B cell (primary cell): ENCODE results near the gene TMEM255B. TPM values are rescaled to one million over a fixed set of nuclear protein-coding genes. Genes with fewer than 3 reads are reported as not detected.
A peak's percentile ranks its signal among the peaks of the same experiment; 100 is the strongest.

Source experiments
- ATAC-seq: fragments of 200-7000 bp; cut with Tn5 transposase; one replicate; pipeline ENCODE4 v1.10.0; 2021; ENCODE audit warnings: low read depth, mild to moderate bottlenecking, moderate number of reproducible peaks, moderate library complexity
- CTCF ChIA-PET: fragments of 350-600 bp; sonication (Branson Sonifier 250); formaldehyde crosslinking; loops from one replicate; lab custom pipeline; 2021; ENCODE audit warnings: antibody characterized with exemption, inconsistent platforms; lab: Charles Lee
- POLR2A ChIA-PET: fragments of 350-600 bp; sonication (Branson Sonifier 250); formaldehyde crosslinking; loops from one replicate; lab custom pipeline; 2021; ENCODE audit warnings: antibody characterized with exemption; lab: Charles Lee
- DNase-seq: peaks from one replicate; pipeline ENCODE4 v3.0.0; 2013
- H2AFZ ChIP-seq: 2 replicates; pipeline ENCODE4 v1.6.1; 2012; ENCODE audit warnings: mild to moderate bottlenecking, low read depth, low read length; ENCODE audit not compliant: insufficient read depth, poor library complexity, severe bottlenecking
- H3K27ac ChIP-seq, 2 donors: 1 replicate in 1 of 2; 2 replicates in 1 of 2; pipeline ENCODE4 v1.5.1; 2012 to 2013; ENCODE audit warnings: low read length in 2 of 2, mild to moderate bottlenecking in 2 of 2, moderate library complexity in 1 of 2
- H3K27me3 ChIP-seq, 4 experiments: fragments of 200-600 bp in 1 of 4; sonication (generic) in 1 of 4; replicated peaks in 1 of 4; 1 replicate in 2 of 4; 2 replicates in 2 of 4; pipeline versions ENCODE4 v1.6.1 to v1.7.0; 2013 to 2016; ENCODE audit warnings: low read length in 3 of 4, mild to moderate bottlenecking in 2 of 4, mixed read lengths in 1 of 4, moderate library complexity in 1 of 4; ENCODE audit not compliant: insufficient read depth in 4 of 4, control insufficient read depth in 3 of 4; ENCODE audit errors: control extremely low read depth in 1 of 4
- H3K36me3 ChIP-seq, 2 experiments: replicated peaks in 1 of 2; 1 replicate in 1 of 2; 2 replicates in 1 of 2; pipeline versions ENCODE4 v1.6.1 to v1.7.1; 2013; ENCODE audit warnings: low read length in 1 of 2; ENCODE audit not compliant: insufficient read depth in 2 of 2, control insufficient read depth in 1 of 2; ENCODE audit errors: control extremely low read depth in 1 of 2, extremely low read depth in 1 of 2
- H3K4me1 ChIP-seq, 2 donors: fragments of 200-600 bp in 1 of 2; sonication (generic) in 1 of 2; 1 replicate in 1 of 2; 2 replicates in 1 of 2; pipeline versions ENCODE4 v1.5.1 to v1.6.1; 2013 to 2017; ENCODE audit warnings: low read length in 2 of 2; ENCODE audit not compliant: control insufficient read depth in 2 of 2, insufficient read depth in 2 of 2
- H3K4me2 ChIP-seq: replicated peaks from 2 replicates; pipeline ENCODE3; 2012; ENCODE audit warnings: mild to moderate bottlenecking, low read depth, low read length; ENCODE audit not compliant: poor library complexity, severe bottlenecking
- H3K4me3 ChIP-seq, 5 experiments: fragments of 200-600 bp in 1 of 5; sonication (generic) in 1 of 5; 1 replicate in 3 of 5; 2 replicates in 2 of 5; pipeline versions ENCODE4 v1.5.1 to v1.7.0; 2011 to 2016; ENCODE audit warnings: low read length in 4 of 5, mild to moderate bottlenecking in 4 of 5, low read depth in 2 of 5, control low read depth in 1 of 5, moderate library complexity in 1 of 5; ENCODE audit not compliant: insufficient read depth in 1 of 5; ENCODE audit errors: control extremely low read depth in 1 of 5, extremely low read depth in 1 of 5
- H3K79me2 ChIP-seq: fragments of 200-600 bp; sonication (generic); one replicate; pipeline ENCODE4 v1.6.0; 2016; ENCODE audit warnings: low read length; ENCODE audit not compliant: control insufficient read depth, insufficient read depth
- H3K9ac ChIP-seq: fragments of 200-600 bp; sonication (generic); 2 replicates; pipeline ENCODE4 v1.6.1; 2017; ENCODE audit warnings: mild to moderate bottlenecking, low read length, moderate library complexity
- H3K9me3 ChIP-seq, 3 donors: one replicate each; pipeline versions ENCODE4 v1.6.1 to v1.7.1; 2013; ENCODE audit warnings: low read length in 2 of 3; ENCODE audit not compliant: control insufficient read depth in 2 of 3, insufficient read depth in 1 of 3; ENCODE audit errors: control extremely low read depth in 1 of 3
- H4K20me1 ChIP-seq: 2 replicates; pipeline ENCODE4 v1.6.0; 2012; ENCODE audit warnings: mild to moderate bottlenecking, low read length; ENCODE audit not compliant: insufficient read depth, control insufficient read depth, poor library complexity, severe bottlenecking
- H3K27ac Mint-ChIP-seq: one replicate; pipeline ENCODE4 v1.8.0; 2021; ENCODE audit warnings: mixed read lengths
- H3K27me3 Mint-ChIP-seq: one replicate; pipeline ENCODE4 v1.8.0; 2021; ENCODE audit warnings: mixed read lengths
- H3K4me1 Mint-ChIP-seq: one replicate; pipeline ENCODE4 v1.8.0; 2021; ENCODE audit warnings: mixed read lengths
- H3K4me3 Mint-ChIP-seq: one replicate; pipeline ENCODE4 v1.8.0; 2021; ENCODE audit warnings: mixed read lengths
- H3K9me3 Mint-ChIP-seq: one replicate; pipeline ENCODE4 v1.8.0; 2022; ENCODE audit warnings: mixed read lengths; ENCODE audit not compliant: insufficient read depth
- EZH2 ChIP-seq: IDR thresholded peaks from 2 replicates; pipeline ENCODE4 v1.6.1; 2012; ENCODE audit warnings: borderline replicate concordance, low read depth, mild to moderate bottlenecking, moderate library complexity, low read length; ENCODE audit not compliant: insufficient read depth, poor library complexity, severe bottlenecking
- WGBS: methylation state at CpG from one replicate; pipeline ENCODE4 v1.1.5; 2013; ENCODE audit warnings: missing lambda C conversion rate; ENCODE audit not compliant: insufficient coverage; 5-methylcytosine and 5-hydroxymethylcytosine counted together
- intact Hi-C: fragments of 100-400 bp; cut with micrococcal nuclease; formaldehyde crosslinking; loops from one replicate; pipeline ENCODE4 v1.10.0; 2022
- polyA plus RNA-seq: library from polyadenylated mRNA; depleted of rRNA; stranded (reverse); fragments of >200 nt; gene quantifications from 2 replicates; pipeline ENCODE4 v1.2.3, GENCODE V29; 2012
- total RNA-seq, 2 donors: library from RNA; stranded (reverse); fragments of 120-200 nt in 1 of 2; gene quantifications; 1 replicate in 1 of 2; 2 replicates in 1 of 2; pipeline versions ENCODE4 v1.2.3 to v1.2.4, GENCODE V29; 2013 to 2022
- TF ChIP-seq, protein P1 (sequence below): fragments of 200-600 bp; IDR thresholded peaks from one replicate; pipeline ENCODE4 v1.8.0; 2022; ENCODE audit warnings: antibody characterized with exemption, mild to moderate bottlenecking

TMEM255B gene
- total and polyA plus RNA-seq, 2 donors (not counting 1 experiment from before 2014, with no cell fraction given), result 2.1 to 8.2 TPM

DNA sequence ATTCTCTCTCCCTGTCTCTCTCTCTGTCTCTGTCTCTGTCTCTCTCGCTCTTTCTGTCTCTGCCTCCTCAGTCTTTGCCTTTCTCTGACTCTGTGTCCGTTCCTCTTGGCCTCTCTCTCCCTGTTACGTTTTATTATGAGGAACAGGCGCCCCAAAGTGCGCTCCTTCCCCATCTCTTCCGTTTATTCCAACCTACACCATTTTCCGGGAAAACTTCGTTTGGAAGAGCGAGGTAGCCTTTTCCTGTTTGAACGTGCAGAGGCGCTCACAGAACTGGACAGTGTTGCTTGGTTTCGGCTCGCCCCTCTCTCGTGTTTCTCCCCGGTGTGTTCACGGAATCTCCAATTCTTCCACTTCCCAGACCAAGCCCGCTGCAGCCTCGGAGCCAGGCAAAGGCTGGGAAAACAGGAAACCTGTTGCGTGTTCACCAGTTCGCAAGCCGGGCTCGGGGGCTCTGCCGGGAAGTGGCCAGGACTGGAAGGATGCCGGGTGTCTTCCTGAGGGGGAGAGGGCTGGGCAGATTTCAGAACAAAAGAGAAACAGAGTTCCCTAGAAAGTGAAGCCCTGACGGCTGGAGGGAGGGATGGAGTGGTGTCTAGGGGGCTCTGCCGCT lies 605 bp downstream of the TMEM255B start:
- no peaks in the 10 kb centered on the region for H3K79me2 ChIP-seq
- H4K20me1 ChIP-seq, result no peaks in the 10 kb centered on the region
- peak overlapping the region; percentile 75 for H3K27ac Mint-ChIP-seq
- CTCF ChIA-PET, result interaction anchor here (0.7 to 2.2 kb wide), 2 partner anchors 17 to 294 kb away, joined by 3 to 6 read pairs; no protein-coding TSS in a partner anchor
- POLR2A ChIA-PET, result interaction anchor here (0.5 to 1.1 kb wide), 2 partner anchors 18 to 55 kb away, joined by 3 read pairs; no protein-coding TSS in a partner anchor
- intact Hi-C loops, result loop anchor here (2.0 kb wide), 1 partner anchor 55 kb away; no protein-coding TSS in a partner anchor
- peak overlapping the region; percentile 97 for H2AFZ ChIP-seq
- H3K9me3 Mint-ChIP-seq, result no peaks in the 10 kb centered on the region
- peak overlapping the region; percentile 99 for H3K4me2 ChIP-seq
- peaks cover 0 to 31% (median 18%) of the 10 kb centered on the region in 4 experiments for H3K27me3 ChIP-seq
- no peak overlapping the region for H3K27ac ChIP-seq
- H3K27me3 Mint-ChIP-seq, result peaks cover 36% of the 10 kb centered on the region
- H3K36me3 ChIP-seq, result no peaks in the 10 kb centered on the region
- H3K4me3 Mint-ChIP-seq, result peak overlapping the region; percentile 88
- ATAC-seq, result no peak
- TF ChIP-seq EZH2, result no peak
- TF ChIP-seq, protein P1, sequence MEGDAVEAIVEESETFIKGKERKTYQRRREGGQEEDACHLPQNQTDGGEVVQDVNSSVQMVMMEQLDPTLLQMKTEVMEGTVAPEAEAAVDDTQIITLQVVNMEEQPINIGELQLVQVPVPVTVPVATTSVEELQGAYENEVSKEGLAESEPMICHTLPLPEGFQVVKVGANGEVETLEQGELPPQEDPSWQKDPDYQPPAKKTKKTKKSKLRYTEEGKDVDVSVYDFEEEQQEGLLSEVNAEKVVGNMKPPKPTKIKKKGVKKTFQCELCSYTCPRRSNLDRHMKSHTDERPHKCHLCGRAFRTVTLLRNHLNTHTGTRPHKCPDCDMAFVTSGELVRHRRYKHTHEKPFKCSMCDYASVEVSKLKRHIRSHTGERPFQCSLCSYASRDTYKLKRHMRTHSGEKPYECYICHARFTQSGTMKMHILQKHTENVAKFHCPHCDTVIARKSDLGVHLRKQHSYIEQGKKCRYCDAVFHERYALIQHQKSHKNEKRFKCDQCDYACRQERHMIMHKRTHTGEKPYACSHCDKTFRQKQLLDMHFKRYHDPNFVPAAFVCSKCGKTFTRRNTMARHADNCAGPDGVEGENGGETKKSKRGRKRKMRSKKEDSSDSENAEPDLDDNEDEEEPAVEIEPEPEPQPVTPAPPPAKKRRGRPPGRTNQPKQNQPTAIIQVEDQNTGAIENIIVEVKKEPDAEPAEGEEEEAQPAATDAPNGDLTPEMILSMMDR, result no peak
- peaks cover 0 to 15% (median 0%) of the 10 kb centered on the region in 3 donors for H3K9me3 ChIP-seq
- no peak for DNase-seq
- H3K9ac ChIP-seq, result peak overlapping the region; percentile 86
- peaks cover 20% of the 10 kb centered on the region for H3K4me1 Mint-ChIP-seq
- WGBS, result 2% methylated on average over 19 of the region's 26 CpGs
- peak overlapping the region; percentile 34 to 90 (median 76) for H3K4me3 ChIP-seq
- peaks cover 13 to 16% of the 10 kb centered on the region in 2 donors for H3K4me1 ChIP-seq

DNA sequence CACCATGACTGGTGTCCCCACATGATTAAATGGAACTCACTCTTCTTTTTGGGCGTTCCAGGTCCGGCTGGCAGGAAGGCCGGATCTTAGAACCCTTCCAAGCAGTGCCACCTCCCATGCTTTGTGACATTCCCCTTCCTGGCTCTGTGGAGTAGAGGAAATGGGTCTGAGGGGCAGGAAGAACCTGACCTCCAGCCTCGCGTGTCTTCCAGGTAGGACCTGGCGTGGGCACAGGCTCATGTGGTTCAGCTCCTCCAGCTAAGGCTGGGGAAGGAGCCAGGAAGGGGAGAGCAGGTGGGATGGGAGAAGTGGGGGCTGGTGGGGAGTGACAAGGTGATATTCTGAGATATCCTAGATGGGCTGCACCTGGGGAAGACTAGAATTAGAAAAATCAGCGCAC lies 2.1 kb downstream of the TMEM255B start:
- DNase-seq (no peak), ATAC-seq (no peak)
- peaks cover 0 to 15% (median 0%) of the 10 kb centered on the region in 3 donors for H3K9me3 ChIP-seq
- WGBS, result 83% methylated on average over 3 of the region's 7 CpGs
- H3K9ac ChIP-seq, result no peak overlapping the region
- no peaks in the 10 kb centered on the region for H3K79me2 ChIP-seq
- POLR2A ChIA-PET, result no interaction called here
- H3K27ac ChIP-seq, result no peak overlapping the region
- Mint-ChIP-seq H3K4me3 (no peak overlapping the region), H3K27ac (no peak overlapping the region), H3K9me3 (no peaks in the 10 kb centered on the region), H3K27me3 (peaks cover 36% of the 10 kb centered on the region), H3K4me1 (peaks cover 20% of the 10 kb centered on the region)
- no peaks in the 10 kb centered on the region for H3K36me3 ChIP-seq
- no peaks in the 10 kb centered on the region for H4K20me1 ChIP-seq
- CTCF ChIA-PET, result no interaction called here
- peaks cover 13 to 16% of the 10 kb centered on the region in 2 donors for H3K4me1 ChIP-seq
- intact Hi-C loops, result no loop called here
- peaks cover 0 to 35% (median 21%) of the 10 kb centered on the region in 4 experiments for H3K27me3 ChIP-seq
- TF ChIP-seq, protein P1, result no peak
- TF ChIP-seq EZH2, result no peak
- H2AFZ ChIP-seq, result no peak overlapping the region
- no peak overlapping the region for H3K4me2 ChIP-seq
- H3K4me3 ChIP-seq, result no peak overlapping the region
